DND-41 (cell line): ENCODE data around the gene SMG6.

ENCODE experiments used
- EZH2 ChIP-seq: IDR thresholded peaks from 3 replicates; pipeline ENCODE4 v1.6.1; 2012; ENCODE audit warnings: borderline replicate concordance, low read depth, mild to moderate bottlenecking, moderate library complexity, low read length, inconsistent platforms; ENCODE audit not compliant: severe bottlenecking
- TF ChIP-seq, protein P1 (sequence below): IDR thresholded peaks from 2 replicates; pipeline ENCODE4 v1.5.1; 2012; ENCODE audit warnings: borderline replicate concordance, low read length, moderate library complexity, mild to moderate bottlenecking; ENCODE audit not compliant: poor library complexity, severe bottlenecking; ENCODE audit errors: extremely low read depth

DNA sequence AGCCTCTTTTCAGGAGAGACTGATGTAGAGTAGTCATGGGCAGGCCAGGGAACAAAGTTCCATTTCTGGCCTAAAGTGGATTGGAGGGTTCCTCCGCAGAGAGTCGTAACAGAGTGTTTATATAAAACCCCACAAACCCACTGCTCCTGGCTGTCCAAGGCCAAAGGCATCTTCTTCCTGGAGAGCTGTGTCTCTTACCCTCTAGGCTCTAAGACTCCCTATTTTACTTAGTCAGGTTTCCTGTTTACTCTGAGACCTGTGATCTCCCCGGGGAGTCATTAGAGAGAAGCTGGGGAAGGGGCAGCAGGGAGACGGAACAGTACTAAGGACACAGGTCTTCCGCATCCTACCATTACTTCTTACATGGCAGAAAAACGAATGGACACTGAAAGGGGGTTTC lies 179.2 kb downstream of the SMG6 start:
- TF ChIP-seq, protein P1, sequence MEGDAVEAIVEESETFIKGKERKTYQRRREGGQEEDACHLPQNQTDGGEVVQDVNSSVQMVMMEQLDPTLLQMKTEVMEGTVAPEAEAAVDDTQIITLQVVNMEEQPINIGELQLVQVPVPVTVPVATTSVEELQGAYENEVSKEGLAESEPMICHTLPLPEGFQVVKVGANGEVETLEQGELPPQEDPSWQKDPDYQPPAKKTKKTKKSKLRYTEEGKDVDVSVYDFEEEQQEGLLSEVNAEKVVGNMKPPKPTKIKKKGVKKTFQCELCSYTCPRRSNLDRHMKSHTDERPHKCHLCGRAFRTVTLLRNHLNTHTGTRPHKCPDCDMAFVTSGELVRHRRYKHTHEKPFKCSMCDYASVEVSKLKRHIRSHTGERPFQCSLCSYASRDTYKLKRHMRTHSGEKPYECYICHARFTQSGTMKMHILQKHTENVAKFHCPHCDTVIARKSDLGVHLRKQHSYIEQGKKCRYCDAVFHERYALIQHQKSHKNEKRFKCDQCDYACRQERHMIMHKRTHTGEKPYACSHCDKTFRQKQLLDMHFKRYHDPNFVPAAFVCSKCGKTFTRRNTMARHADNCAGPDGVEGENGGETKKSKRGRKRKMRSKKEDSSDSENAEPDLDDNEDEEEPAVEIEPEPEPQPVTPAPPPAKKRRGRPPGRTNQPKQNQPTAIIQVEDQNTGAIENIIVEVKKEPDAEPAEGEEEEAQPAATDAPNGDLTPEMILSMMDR: no peak
- no peak for TF ChIP-seq EZH2
